ENCODE data around the gene KCTD1. TPM values are rescaled to one million over a fixed set of nuclear protein-coding genes. Genes with fewer than 3 reads are reported as not detected.

The KCTD1 gene
- polyA plus RNA-seq, 1 donor from 2014 or later = 32.0 TPM

- Histone ChIP-seq H3K4me2 (ENCODE audit: low read length) (no peak overlapping the region), H3K9ac (ENCODE audit: low read length) (no peak overlapping the region), H3K9me2 (ENCODE audit: insufficient read depth, low read length) (no peaks in the 10 kb centered on the region), H3K27ac (ENCODE audit: low read length) (no peak overlapping the region), H2AFZ (ENCODE audit: low read depth, low read length) (no peak overlapping the region), H3K9me3 (ENCODE audit: low read length) (no peaks in the 10 kb centered on the region), H4K20me1 (ENCODE audit: insufficient read depth) (no peaks in the 10 kb centered on the region), H3K4me3 (ENCODE audit: low read length) (no peak overlapping the region), H3K79me2 (replicated peaks; ENCODE audit: insufficient read depth, low read length) (no peaks in the 10 kb centered on the region), H3F3A (ENCODE audit: insufficient read depth, low read length, poor library complexity, severe bottlenecking) (no peaks in the 10 kb centered on the region), H3K36me3 (ENCODE audit: insufficient read depth, low read length) (no peaks in the 10 kb centered on the region), H3K27me3 (ENCODE audit: insufficient read depth, low read depth, low read length) (no peaks in the 10 kb centered on the region)
- TF ChIP-seq EZH2 (IDR thresholded peaks at IDR 0.05; ENCODE audit: borderline replicate concordance, insufficient read depth, low read length, poor library complexity, severe bottlenecking) (no peak), EP300 (conservative IDR thresholded peaks at IDR 0.05; ENCODE audit: poor library complexity, severe bottlenecking) (no peak), CTCF (IDR thresholded peaks at IDR 0.05; ENCODE audit: poor library complexity, severe bottlenecking) (no peak), MXI1 (conservative IDR thresholded peaks at IDR 0.05; ENCODE audit: poor library complexity, severe bottlenecking) (no peak), TAF1 (IDR thresholded peaks at IDR 0.05; ENCODE audit: low read depth) (no peak), POLR2AphosphoS5 (IDR thresholded peaks at IDR 0.05) (no peak), SMC3 (conservative IDR thresholded peaks at IDR 0.05; ENCODE audit: poor library complexity) (no peak), RAD21 (conservative IDR thresholded peaks at IDR 0.05) (no peak)
- TF ChIP-seq, protein P1, sequence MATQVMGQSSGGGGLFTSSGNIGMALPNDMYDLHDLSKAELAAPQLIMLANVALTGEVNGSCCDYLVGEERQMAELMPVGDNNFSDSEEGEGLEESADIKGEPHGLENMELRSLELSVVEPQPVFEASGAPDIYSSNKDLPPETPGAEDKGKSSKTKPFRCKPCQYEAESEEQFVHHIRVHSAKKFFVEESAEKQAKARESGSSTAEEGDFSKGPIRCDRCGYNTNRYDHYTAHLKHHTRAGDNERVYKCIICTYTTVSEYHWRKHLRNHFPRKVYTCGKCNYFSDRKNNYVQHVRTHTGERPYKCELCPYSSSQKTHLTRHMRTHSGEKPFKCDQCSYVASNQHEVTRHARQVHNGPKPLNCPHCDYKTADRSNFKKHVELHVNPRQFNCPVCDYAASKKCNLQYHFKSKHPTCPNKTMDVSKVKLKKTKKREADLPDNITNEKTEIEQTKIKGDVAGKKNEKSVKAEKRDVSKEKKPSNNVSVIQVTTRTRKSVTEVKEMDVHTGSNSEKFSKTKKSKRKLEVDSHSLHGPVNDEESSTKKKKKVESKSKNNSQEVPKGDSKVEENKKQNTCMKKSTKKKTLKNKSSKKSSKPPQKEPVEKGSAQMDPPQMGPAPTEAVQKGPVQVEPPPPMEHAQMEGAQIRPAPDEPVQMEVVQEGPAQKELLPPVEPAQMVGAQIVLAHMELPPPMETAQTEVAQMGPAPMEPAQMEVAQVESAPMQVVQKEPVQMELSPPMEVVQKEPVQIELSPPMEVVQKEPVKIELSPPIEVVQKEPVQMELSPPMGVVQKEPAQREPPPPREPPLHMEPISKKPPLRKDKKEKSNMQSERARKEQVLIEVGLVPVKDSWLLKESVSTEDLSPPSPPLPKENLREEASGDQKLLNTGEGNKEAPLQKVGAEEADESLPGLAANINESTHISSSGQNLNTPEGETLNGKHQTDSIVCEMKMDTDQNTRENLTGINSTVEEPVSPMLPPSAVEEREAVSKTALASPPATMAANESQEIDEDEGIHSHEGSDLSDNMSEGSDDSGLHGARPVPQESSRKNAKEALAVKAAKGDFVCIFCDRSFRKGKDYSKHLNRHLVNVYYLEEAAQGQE (IDR thresholded peaks at IDR 0.05; ENCODE audit: borderline replicate concordance) = no peak
These were observed 123.8 kb downstream of the KCTD1 start for GRCh38 chr18:26424428-26425147.

DNA sequence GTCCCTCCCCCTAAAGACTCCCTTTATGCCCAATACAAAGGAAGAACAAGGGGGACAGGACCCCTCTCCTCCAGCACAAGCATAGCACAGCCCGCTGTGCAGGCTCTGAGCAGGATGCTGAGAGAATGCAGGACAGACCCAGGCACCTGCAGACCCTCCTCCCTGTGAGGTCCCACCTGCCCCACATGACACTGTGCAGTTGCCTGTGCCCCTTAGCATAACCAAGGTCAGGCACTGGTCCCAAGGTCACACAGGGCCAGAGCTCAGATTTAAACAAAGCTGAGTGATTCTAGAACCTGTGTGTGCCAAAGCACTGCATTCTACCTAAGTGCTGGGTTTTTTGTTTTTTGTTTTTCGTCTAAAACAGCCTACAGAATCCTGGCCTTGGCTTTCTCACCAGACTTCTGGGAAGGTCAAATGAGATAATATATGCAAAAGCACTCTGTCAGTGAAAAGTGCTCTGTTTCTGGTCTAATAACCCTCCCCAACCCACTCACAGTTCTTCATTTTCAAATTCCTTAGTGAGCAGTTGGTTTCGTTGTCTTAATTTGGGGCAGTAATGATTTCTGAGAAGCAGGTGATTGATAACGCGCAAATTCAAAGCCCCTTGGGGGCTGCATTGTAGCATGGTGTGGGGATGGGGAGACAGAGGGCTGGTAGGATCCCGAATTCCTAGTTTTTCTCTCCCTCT lies 125.7 kb downstream of the KCTD1 start:
- Histone ChIP-seq H3K27ac (ENCODE audit: low read length) (no peak overlapping the region), H3K4me2 (ENCODE audit: low read length) (no peak overlapping the region), H3K9me2 (ENCODE audit: insufficient read depth, low read length) (no peaks in the 10 kb centered on the region), H3K36me3 (ENCODE audit: insufficient read depth, low read length) (no peaks in the 10 kb centered on the region), H2AFZ (ENCODE audit: low read depth, low read length) (no peak overlapping the region), H3K27me3 (ENCODE audit: insufficient read depth, low read depth, low read length) (no peaks in the 10 kb centered on the region), H4K20me1 (ENCODE audit: insufficient read depth) (no peaks in the 10 kb centered on the region), H3F3A (ENCODE audit: insufficient read depth, low read length, poor library complexity, severe bottlenecking) (no peaks in the 10 kb centered on the region), H3K9me3 (ENCODE audit: low read length) (no peaks in the 10 kb centered on the region), H3K4me3 (ENCODE audit: low read length) (no peak overlapping the region), H3K9ac (ENCODE audit: low read length) (no peak overlapping the region), H3K79me2 (replicated peaks; ENCODE audit: insufficient read depth, low read length) (no peaks in the 10 kb centered on the region)
- TF ChIP-seq POLR2AphosphoS5 (IDR thresholded peaks at IDR 0.05) = no peak
- no peak for TF ChIP-seq TAF1 (IDR thresholded peaks at IDR 0.05; ENCODE audit: low read depth)
- TF ChIP-seq, protein P1 (IDR thresholded peaks at IDR 0.05; ENCODE audit: borderline replicate concordance) = no peak
- no peak for TF ChIP-seq EP300 (conservative IDR thresholded peaks at IDR 0.05; ENCODE audit: poor library complexity, severe bottlenecking)
- TF ChIP-seq EZH2 (IDR thresholded peaks at IDR 0.05; ENCODE audit: borderline replicate concordance, insufficient read depth, low read length, poor library complexity, severe bottlenecking) = no peak
- no peak for TF ChIP-seq SMC3 (conservative IDR thresholded peaks at IDR 0.05; ENCODE audit: poor library complexity)
- TF ChIP-seq CTCF (IDR thresholded peaks at IDR 0.05; ENCODE audit: poor library complexity, severe bottlenecking) = no peak
- no peak for TF ChIP-seq RAD21 (conservative IDR thresholded peaks at IDR 0.05)
- no peak for TF ChIP-seq MXI1 (conservative IDR thresholded peaks at IDR 0.05; ENCODE audit: poor library complexity, severe bottlenecking)
